Endothelial cell of umbilical vein (primary cell): ENCODE measurements around the gene ID2. TPM values are rescaled to one million over a fixed set of nuclear protein-coding genes. Genes with fewer than 3 reads are reported as not detected.

Experiments used
- polyA plus RNA-seq, 4 experiments: library from polyadenylated mRNA; depleted of rRNA in 3 of 4; stranded (reverse) in 3 of 4; unstranded in 1 of 4; fragments of >200 nt; gene quantifications; 2 replicates each; pipeline versions ENCODE4 v1.2.1 to v1.2.3, GENCODE V29; 2011 to 2012; ENCODE audit warnings: missing spikeins in 1 of 4
- total RNA-seq: library from RNA; stranded (reverse); gene quantifications from 2 replicates; pipeline ENCODE4 v1.2.3, GENCODE V29; 2021

The ID2 gene
- total and polyA plus RNA-seq, 2 donors (not counting 3 experiments of a cell fraction or from before 2014, with no cell fraction given) = 4.1 to 29.1 TPM

Other genes with a start within 250 kb of the ID2 start
- 41.3 and 43.6 TPM in 2 replicates for gene KIDINS220, start 155.6 kb downstream of the ID2 start, total RNA-seq
- 33.9 and 44.9 TPM in 2 replicates for gene KIDINS220, start 155.6 kb downstream of the ID2 start, polyA plus RNA-seq